GM21360 (cell line): ENCODE measurements around the gene EN2.

Experiments used
- ATAC-seq: cut with Tn5 transposase; IDR thresholded peaks from one replicate; pipeline ENCODE4 v1.9.1; 2021; ENCODE audit warnings: mild to moderate bottlenecking, moderate library complexity; ENCODE audit not compliant: unreplicated experiment

Gene EN2

GRCh38 chr7:155506854-155507337 lies 49.0 kb downstream of the EN2 start:
- no peak for ATAC-seq

GRCh38 chr7:155507576-155507975 lies 49.6 kb downstream of the EN2 start:
- no peak for ATAC-seq

GRCh38 chr7:155508376-155509358 lies 50.7 kb downstream of the EN2 start:
- ATAC-seq, result no peak

- ATAC-seq, result no peak
These were observed 51.4 kb downstream of the EN2 start for GRCh38 chr7:155509359-155509724.

GRCh38 chr7:155509725-155510551 lies 52.0 kb downstream of the EN2 start:
- no peak for ATAC-seq

- ATAC-seq, result no peak
These were observed 53.2 kb downstream of the EN2 start for GRCh38 chr7:155510975-155511701.

- no peak for ATAC-seq
These were observed 53.7 kb downstream of the EN2 start for GRCh38 chr7:155511702-155511996.

GRCh38 chr7:155512246-155512887 lies 54.4 kb downstream of the EN2 start:
- ATAC-seq, result no peak

GRCh38 chr7:155513543-155514285 lies 55.8 kb downstream of the EN2 start:
- no peak for ATAC-seq

- ATAC-seq, result no peak
These were observed 56.4 kb downstream of the EN2 start for GRCh38 chr7:155514296-155514695.
